HG03342 (cell line): Measurements from ENCODE around the gene C12orf42.
"Not testable (repeated sequence)": the region's sequence is repeated elsewhere in the genome, so short reads cannot be mapped to it uniquely, and the experiment has no call there.

Experiments used
- ATAC-seq: cut with Tn5 transposase; IDR thresholded peaks from one replicate; pipeline ENCODE4 v1.9.1; 2021; ENCODE audit warnings: mild to moderate bottlenecking, moderate library complexity; ENCODE audit not compliant: unreplicated experiment

C12orf42 gene

DNA sequence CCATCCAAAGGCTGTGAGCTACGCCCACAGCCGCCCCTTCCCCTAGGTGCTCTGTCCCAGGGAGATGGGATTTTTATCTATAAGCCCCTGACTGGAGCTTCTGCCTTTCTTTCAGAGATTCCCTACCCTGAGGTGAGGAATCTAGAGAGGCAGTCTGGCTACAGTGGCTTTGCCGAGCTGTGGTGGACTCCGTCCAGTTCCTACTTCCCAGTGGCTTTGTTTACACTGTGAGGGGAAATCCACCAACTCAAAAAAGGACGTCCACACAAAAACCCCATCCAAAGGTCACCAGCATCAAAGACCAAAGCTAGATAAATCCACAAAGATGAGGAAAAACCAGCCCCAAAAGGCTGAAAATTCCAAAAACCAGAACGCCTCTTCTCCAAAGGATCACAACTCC, 70.1 kb downstream of the C12orf42 start:
- not testable (repeated sequence) for ATAC-seq

DNA sequence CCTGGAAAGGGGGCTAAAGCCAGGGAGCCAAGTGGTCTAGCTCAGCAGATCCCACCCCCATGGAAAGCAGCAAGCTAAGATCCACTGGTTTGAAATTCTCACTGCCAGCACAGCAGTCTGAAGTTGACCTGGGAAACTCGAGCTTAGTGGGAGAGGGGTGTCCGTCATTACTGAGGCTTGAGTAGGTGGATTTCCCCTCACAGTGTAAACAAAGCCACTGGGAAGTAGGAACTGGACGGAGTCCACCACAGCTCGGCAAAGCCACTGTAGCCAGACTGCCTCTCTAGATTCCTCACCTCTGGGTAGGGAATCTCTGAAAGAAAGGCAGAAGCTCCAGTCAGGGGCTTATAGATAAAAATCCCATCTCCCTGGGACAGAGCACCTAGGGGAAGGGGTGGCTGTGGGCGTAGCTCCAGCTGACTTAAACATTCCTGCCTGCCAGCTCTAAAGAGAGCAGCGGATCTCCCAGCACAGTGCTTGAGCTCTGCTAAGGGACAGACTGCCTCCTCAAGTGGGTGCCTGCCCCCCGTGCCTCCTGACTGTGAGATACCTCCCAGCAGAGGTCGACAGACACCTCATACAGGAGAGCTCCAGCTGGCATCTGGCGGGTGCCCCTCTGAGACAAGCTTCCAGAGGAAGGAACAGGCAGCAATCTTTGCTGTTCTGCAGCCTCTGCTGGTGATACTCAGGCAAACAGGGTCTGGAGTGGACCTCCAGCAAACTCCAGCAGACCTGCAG, 70.8 kb downstream of the C12orf42 start:
- not testable (repeated sequence) for ATAC-seq

DNA sequence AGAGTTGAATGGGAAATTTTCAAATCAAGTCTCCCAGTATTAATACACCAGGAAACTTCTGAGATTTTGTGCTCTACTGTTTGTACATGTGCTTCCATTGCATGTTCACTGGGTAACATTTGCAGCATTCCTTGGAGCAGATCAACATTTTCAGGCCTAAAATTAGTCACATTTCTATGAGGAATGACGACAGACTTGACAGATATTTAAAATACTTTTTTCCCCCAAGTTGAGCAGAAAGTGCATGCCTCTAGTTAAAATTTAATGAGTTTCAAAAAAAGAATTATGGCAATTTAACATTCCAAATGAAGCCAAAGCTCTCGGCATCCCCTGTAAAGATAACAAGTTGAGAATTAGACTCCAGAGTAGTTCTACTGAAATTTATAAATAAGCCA, 72.3 kb downstream of the C12orf42 start:
- ATAC-seq, result no peak

DNA sequence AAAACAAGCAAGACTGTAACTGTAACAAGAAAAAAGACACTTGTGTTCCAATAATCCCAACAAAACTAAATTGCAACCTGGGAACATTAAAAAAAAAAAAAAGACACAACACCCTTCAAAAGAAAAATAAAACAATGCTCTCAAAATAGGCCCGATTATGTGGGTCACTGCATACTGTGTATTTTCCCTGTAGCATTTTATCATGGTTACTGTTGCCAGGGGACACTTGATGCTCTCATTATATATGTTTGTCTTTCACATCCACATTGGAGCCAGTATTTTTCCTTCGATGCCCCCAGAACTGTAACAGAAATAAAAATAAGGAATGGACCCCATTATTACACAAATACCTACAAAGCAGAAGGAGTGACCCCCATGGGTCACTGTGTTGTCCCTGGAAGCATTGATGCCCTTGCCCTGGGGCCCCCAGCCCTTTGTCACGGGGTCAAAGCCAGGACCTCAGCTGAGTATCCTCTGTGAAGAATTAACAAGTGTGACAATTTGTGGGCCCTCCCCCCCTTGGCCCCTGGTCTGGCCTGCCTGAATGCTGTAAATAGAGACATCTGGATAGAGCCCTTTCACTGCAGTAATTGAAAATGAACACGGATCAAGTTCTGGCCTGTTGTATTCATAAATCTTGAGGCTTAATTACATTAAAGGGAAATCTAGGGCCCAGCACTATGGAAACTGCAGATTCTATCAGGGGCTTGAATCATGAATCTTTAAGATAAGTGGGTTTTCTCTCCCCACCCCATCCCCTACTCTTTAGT, 72.8 kb downstream of the C12orf42 start:
- ATAC-seq, result no peak

DNA sequence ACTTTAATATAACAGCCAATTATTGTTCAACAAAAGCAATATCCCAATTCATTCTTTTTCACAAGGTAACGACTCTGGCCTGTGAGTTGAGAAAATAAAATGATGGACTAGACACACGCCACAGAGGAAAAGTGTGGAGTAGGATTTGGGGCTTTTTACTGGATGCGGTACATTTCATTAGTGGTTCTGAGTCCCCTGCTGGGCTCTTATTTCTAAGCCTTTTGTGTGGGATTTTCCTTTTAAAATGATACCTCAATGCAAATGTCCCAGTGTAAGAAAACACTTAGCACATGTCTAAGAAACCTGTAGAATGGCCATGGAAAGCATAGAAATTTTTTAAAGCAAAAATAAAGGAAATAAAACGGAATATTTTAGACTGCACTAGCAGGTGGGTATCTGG, 73.4 kb downstream of the C12orf42 start:
- no peak for ATAC-seq

DNA sequence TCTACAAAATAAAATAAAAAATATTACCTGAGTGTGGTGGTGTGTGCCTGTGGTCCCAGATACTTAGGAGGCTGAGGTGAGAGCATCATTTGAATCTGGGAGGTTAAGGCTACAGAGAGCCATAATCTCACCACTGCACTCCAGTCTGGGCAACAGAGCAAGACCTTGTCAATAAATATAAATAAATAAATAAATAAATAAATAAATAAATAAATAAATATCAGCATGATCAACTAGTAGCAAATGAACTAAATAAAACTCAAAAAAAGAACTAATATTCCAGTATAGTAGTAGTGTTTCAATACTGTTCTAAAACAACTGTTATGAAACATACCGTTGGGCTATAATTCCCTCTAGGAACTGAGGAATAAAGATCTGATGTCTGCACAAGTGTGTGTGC, 74.4 kb downstream of the C12orf42 start:
- no peak for ATAC-seq

DNA sequence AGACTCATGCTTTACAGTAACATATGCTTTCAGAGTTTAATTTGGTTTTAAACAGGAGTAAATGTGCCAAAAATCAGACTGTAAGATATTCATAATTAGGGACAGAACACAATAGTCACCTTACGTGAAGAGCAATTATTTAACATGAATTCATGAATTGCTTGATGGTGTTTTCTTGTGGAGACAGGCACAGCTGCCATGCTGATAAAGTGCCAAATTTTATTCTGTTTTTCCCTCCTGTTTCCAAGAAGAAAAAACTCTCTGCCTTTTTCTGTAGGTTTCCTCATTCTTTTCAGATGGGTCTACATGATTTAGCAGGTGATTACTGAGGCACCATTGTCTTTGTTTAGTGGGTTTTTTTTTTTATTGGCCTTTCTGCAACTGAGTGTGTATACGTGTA, 80.1 kb downstream of the C12orf42 start:
- no peak for ATAC-seq

DNA sequence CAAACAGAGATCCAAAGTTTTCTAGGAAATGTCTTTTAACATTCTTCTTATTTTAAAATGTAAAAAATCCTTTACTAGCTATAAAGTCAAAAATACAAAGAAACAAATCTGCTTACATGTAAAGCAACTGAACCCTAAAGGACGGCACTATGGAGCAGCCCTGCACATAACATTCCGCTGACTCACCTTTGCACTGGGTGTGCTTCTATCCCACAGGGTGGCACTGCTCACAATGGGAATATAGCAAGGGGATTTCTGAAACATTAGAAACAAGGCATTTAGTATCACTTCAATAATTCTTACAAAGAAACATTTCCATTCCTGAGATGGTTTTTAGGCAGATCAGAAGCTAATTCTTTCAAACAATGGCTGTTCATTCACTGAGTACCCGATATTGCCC, 94.3 kb downstream of the C12orf42 start:
- ATAC-seq, result no peak

DNA sequence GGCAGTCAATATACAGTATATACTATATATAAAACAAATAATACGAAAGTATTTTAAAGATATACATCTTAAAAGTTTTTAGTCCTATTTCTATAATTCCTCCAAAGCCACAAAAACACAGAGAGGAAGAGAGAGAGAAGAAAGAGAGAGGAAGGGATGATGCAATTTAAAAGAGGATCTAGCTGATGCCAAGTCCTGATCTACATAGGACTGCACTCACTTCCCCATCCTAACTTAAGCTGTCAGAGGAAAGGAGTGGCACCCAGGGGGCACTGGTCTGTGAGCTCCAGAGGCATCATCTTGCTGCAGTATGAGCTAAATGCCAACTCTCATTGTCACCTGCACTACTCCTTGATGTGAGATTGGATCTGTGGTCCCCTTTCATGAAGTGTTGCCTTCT, 95.8 kb downstream of the C12orf42 start:
- ATAC-seq, result no peak

DNA sequence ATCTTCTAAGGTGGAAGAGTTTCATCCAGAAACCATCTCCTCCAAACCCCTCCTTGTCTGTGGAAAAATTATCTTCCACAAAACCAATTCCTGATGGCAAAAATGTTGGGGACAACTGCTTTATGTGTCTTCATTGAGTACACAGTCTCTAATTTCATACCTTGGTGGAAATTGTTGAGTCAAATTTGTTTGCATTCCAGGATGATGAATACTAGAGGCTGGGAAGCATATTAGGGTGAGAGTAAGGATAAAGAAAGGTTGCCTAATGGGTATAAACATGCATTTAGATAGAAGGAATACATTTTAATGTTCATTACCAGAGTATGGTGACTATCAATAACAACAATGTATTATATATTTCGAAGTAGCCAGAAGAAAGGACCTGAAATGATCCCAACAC, 98.2 kb downstream of the C12orf42 start:
- ATAC-seq, result no peak

DNA sequence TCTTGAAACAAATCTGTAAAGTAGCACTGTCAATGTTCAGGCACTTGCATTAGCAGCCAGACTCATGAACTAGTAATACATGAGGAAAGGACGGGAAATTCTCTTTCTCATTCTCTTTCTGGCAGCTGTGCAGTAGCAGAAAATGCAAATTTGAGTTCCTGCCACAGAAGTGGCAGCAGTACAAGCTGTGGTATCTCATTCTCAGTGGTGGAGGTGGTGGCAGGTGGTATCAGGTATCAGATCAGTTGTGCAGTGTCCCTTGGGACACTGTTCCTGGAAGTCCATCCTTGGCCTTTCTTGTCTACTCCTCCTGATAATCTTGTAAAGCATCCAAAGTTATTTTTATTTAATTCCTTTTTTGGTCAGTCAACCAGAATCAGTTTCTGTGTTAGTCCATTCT, 103.0 kb downstream of the C12orf42 start:
- peak; percentile 97 for ATAC-seq

DNA sequence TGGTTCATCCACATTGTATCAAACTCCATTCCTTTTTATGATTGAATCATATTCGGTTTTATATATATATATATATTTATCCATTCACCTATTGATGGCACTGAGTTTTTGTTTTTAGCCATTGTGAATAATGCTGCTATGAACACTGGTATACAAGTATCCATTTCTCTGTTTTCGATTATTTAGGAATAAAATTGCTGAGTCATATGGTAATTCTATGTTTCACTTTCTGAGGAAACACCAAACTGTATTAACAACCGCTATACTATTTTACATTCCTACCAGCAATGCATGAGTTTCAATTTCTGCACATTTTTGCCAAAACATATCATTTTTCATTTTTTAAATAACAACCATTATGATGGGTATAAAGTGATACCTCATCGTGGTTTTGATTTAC, 104.7 kb downstream of the C12orf42 start:
- no peak for ATAC-seq

DNA sequence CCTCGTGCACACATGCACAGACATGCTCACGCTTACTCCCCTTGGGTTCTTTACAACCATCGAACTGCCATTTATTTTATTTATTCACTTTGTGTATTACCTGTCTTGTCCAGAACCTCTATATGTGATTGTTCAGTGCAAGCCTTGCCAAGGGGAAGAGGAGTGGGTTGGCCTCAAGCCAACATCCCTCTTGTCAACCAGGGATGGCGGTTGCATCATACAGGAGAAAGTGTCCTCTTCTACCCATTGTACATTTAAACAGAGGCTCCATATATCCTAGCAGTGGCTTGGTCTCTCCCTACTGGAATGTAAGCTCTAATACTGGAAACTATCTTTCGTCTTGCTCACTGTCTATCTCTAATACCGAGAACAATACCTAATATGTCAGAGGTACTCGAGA, 108.4 kb downstream of the C12orf42 start:
- no peak for ATAC-seq

DNA sequence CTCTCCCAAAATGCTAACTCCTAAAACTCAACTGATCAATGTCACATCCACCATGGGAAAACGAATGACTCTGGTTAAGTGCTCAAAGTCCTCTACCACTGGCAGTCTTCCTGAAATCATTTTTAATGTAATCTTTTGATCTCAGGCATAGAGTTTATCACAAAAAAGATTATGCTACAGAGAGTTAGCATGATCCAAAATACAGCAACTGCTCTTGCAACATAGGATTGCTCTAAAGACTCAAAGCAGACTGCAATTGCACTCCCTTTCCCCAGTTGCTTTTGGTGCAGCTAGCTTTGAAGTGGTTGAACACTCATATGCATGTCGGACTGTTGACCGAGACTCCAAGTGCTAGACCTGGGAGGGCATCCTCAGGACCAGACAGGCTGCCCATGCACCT, 109.3 kb downstream of the C12orf42 start:
- ATAC-seq, result no peak

DNA sequence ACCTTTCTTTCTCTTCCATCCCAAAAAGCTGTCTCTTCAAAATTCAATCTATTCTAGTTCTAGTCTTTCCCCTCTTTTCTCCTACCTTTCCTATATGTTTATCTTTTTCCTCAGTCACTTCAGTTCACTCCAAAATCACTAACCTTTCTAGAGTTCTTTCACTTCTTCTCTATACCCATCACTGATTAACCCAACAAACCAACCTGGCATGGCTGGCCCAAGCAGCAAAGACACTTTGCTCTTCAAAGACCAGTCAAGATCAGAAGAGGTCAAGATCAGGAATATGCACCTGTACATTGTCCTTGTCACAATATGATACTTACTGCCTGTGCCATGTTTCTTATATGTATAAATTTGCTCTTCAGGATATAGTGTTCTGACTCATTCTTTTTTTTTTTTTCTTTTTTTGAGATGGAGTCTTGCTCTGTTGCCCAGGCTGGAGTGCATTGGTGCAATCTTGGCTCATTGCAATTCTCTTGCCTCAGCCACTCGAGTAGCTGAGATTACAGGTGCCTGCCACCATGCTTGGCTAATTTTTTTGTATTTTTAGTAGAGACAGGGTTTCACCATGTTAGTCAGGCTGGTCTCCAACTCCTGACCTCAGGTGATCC, 112.9 kb downstream of the C12orf42 start:
- no peak for ATAC-seq

DNA sequence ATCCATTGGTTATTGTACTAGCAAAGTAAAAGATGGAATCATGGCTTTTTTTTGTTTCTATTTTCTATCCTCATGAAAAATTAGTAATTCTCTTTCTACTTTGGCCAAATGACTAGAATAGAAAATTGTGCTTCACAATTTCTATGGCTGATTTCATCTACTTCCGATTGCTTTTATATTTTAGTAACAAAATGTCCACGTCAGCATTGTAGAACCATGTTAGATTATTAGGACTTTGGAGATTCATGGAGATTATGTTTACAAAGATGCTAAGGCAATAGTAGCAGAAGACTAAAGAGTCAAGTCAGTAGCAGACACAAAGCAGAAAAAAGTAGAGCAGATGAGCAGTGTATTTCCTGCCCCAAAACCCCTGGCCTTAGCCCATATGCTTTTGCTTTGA, 113.6 kb downstream of the C12orf42 start:
- ATAC-seq, result no peak

DNA sequence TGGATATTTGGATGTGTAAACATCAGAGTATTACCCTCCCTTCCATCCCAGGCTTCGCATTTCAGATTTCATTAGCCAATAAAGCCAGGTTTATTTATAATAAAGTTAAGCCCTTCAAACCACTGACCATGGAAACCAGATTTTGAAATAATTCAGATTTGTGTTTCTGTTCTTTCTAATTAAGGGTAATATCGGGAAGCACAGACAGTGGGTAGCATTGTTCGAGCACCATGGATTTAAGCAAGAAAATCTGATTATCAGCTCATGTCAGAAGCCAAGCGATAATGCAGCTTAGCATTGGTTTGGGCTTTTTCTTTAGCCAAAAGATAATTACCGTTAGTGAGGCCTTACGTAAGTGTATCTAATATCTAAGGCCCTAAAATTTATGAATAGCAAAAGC, 116.1 kb downstream of the C12orf42 start:
- no peak for ATAC-seq

DNA sequence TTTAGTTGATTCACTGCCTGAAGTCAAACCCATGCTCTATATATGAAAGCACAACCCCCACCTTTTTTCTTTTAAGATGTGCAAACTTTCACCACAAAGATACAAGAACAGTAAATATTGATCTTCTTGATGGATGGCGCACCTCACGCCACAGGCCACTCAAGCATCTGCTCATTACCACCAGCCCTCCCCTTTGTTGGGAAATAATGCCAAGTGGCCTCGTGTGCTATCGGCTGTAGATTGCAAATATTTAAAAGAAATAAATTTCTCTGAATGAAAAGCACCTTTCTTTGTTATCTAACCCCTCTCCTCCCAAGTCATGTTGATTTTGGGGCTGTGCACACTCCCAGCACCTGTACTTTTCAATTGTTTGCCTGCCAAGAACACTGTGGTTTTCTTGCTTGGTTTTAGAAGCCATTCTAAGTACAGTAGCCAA, 122.7 kb downstream of the C12orf42 start:
- ATAC-seq, result no peak

DNA sequence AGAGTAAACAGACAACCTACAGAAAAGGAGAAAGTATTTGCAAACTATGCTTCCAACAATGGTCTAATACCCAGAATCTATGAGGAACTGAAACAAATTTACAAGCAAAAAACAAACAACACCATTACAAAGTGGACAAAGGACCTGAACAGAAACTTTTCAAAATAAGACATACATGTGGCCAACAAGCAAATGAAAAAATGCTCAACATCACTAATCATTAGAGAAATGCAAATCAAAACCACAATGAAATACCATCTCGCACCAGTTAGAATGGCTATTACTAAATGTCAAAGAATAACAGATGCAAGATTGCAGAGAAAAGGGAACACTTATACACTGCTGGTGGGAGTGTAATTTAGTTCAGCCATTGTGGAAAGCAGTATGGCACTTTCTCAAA, 125.8 kb downstream of the C12orf42 start:
- peak; percentile 75 for ATAC-seq

DNA sequence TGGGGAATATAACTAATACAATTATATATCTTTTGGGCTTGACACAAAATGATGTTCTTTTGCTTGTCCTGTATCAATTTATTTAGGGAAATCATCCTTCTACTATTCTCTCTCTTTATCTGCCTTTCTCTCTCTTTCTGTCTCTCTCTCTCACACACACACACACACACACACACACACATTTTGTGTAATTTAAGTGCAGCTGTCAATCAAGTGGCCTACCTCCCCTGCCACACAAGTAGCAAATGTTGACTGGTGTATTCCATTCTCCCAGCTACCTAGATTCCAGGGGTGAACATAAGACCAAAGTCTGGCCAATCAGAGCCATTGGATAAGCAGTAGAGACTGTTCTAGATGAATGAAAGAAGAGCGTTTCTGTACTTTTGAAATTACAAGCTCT, 127.6 kb downstream of the C12orf42 start:
- ATAC-seq, result no peak

DNA sequence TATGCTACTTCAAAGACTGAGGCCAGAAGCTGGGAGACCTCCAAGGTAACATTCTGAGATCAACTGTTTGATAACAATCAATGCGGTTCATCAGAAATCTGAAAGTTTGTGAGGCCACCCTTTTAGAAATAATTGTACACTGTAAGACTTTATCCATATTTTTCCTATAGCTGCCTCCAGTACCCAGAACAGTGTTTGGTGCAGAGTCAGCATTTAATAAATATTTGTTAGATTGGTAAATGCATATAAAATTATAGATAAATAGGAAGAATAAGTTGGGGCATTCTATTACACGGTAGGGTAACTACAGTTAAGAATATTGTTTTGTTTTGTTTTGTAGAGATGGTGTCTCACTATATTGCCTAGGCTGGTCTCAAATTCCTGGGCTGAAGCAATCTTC, 141.4 kb downstream of the C12orf42 start:
- ATAC-seq, result no peak

DNA sequence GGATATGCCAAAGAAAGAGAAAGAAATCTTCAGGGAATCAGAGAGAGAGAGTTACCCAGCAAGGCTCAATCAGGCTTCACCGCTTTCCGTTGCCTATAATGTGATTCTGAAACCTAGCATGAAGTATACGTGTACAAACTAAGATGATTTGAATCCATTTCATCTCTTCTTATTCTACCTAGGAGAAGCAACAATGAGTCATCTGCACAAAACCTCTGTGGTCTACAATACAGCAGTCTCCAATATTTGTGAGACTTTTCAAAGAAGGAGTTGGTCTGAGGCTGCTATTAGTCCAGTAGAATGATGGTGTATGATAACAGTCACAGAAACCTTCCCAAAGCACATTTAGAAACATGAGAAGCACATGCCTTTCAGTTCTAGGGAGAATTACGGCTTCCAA, 141.9 kb downstream of the C12orf42 start:
- ATAC-seq, result no peak
